ENCODE data around the gene PFAS. TPM values are rescaled to one million over a fixed set of nuclear protein-coding genes. Genes with fewer than 3 reads are reported as not detected.

PFAS gene
- total RNA-seq, 1 experiment from 2014 or later, result 66.8 TPM

GRCh38 chr17:8226536-8227237 is 22.4 kb upstream of the PFAS start:
- Mint-ChIP-seq H3K4me1 (ENCODE audit: low read depth, unreplicated experiment) (peaks cover 13% of the 10 kb centered on the region), H3K4me3 (ENCODE audit: low read depth, unreplicated experiment) (peak overlapping the region; percentile 65), H3K9me3 (ENCODE audit: low read depth, unreplicated experiment) (no peaks in the 10 kb centered on the region), H3K27me3 (ENCODE audit: unreplicated experiment) (no peaks in the 10 kb centered on the region), H3K27ac (ENCODE audit: unreplicated experiment) (peak overlapping the region; percentile 99), H3K36me3 (ENCODE audit: insufficient read depth, unreplicated experiment) (peaks cover 56% of the 10 kb centered on the region)
- CTCF ChIA-PET, result interaction anchor here (0.6 kb wide), 1 partner anchor 8 kb away, joined by 4 read pairs; no protein-coding TSS in a partner anchor
- no TSS peak for BruUV-seq (replicated peaks)
- TF ChIP-seq CTCF (IDR thresholded peaks at IDR 0.05; ENCODE audit: unreplicated experiment), result no peak
- intact Hi-C loops (cut with micrococcal nuclease; ENCODE audit: unreplicated experiment), result loop anchor here (10.0 kb wide), 1 partner anchor 78 kb away; no protein-coding TSS in a partner anchor
- DNase-seq, result peak; percentile 73

GRCh38 chr17:8227238-8227581 is 21.9 kb upstream of the PFAS start:
- intact Hi-C loops (cut with micrococcal nuclease; ENCODE audit: unreplicated experiment), result loop anchor here (10.0 kb wide), 1 partner anchor 78 kb away; no protein-coding TSS in a partner anchor
- Mint-ChIP-seq H3K4me1 (ENCODE audit: low read depth, unreplicated experiment) (peaks cover 13% of the 10 kb centered on the region), H3K36me3 (ENCODE audit: insufficient read depth, unreplicated experiment) (peaks cover 51% of the 10 kb centered on the region), H3K4me3 (ENCODE audit: low read depth, unreplicated experiment) (peak overlapping the region; percentile 65), H3K9me3 (ENCODE audit: low read depth, unreplicated experiment) (no peaks in the 10 kb centered on the region), H3K27ac (ENCODE audit: unreplicated experiment) (peak overlapping the region; percentile 99), H3K27me3 (ENCODE audit: unreplicated experiment) (no peaks in the 10 kb centered on the region)
- CTCF ChIA-PET, result interaction anchor here (0.6 kb wide), 1 partner anchor 8 kb away, joined by 4 read pairs; no protein-coding TSS in a partner anchor
- no TSS peak for BruUV-seq (replicated peaks)
- no peak for DNase-seq
- TF ChIP-seq CTCF (IDR thresholded peaks at IDR 0.05; ENCODE audit: unreplicated experiment), result no peak

- Mint-ChIP-seq H3K9me3 (ENCODE audit: low read depth, unreplicated experiment) (no peaks in the 10 kb centered on the region), H3K4me3 (ENCODE audit: low read depth, unreplicated experiment) (no peak overlapping the region), H3K27me3 (ENCODE audit: unreplicated experiment) (no peaks in the 10 kb centered on the region), H3K36me3 (ENCODE audit: insufficient read depth, unreplicated experiment) (peaks cover 24% of the 10 kb centered on the region), H3K27ac (ENCODE audit: unreplicated experiment) (no peak overlapping the region), H3K4me1 (ENCODE audit: low read depth, unreplicated experiment) (peaks cover 11% of the 10 kb centered on the region)
- TF ChIP-seq CTCF (IDR thresholded peaks at IDR 0.05; ENCODE audit: unreplicated experiment), result no peak
- intact Hi-C loops (cut with micrococcal nuclease; ENCODE audit: unreplicated experiment), result no loop called here
- CTCF ChIA-PET, result no interaction called here
- DNase-seq, result no peak
- BruUV-seq (replicated peaks), result no TSS peak
Observed at GRCh38 chr17:8231701-8232100, 17.4 kb upstream of the PFAS start.

GRCh38 chr17:8234361-8235270 is 14.5 kb upstream of the PFAS start:
- Mint-ChIP-seq H3K4me1 (ENCODE audit: low read depth, unreplicated experiment) (no peaks in the 10 kb centered on the region), H3K27me3 (ENCODE audit: unreplicated experiment) (no peaks in the 10 kb centered on the region), H3K36me3 (ENCODE audit: insufficient read depth, unreplicated experiment) (peaks cover 7% of the 10 kb centered on the region), H3K27ac (ENCODE audit: unreplicated experiment) (no peak overlapping the region), H3K4me3 (ENCODE audit: low read depth, unreplicated experiment) (no peak overlapping the region), H3K9me3 (ENCODE audit: low read depth, unreplicated experiment) (no peaks in the 10 kb centered on the region)
- CTCF ChIA-PET, result no interaction called here
- no TSS peak for BruUV-seq (replicated peaks)
- no peak for DNase-seq
- intact Hi-C loops (cut with micrococcal nuclease; ENCODE audit: unreplicated experiment), result no loop called here
- no peak for TF ChIP-seq CTCF (IDR thresholded peaks at IDR 0.05; ENCODE audit: unreplicated experiment)

All from Calu3 (cell line).